Ishikawa (cell line): ENCODE data around the gene UROD.

Experiments
- CEBPB ChIP-seq: IDR thresholded peaks from 2 replicates; pipeline ENCODE4 v1.6.1; 2012
- CREB1 ChIP-seq: IDR thresholded peaks from 2 replicates; pipeline ENCODE4 v1.6.1; 2012; ENCODE audit warnings: low read depth
- EGR1 ChIP-seq: IDR thresholded peaks from 2 replicates; pipeline ENCODE4 v1.6.1; 2012
- EP300 ChIP-seq: IDR thresholded peaks from 2 replicates; pipeline ENCODE4 v1.6.1; 2012; ENCODE audit warnings: borderline replicate concordance
- FOXM1 ChIP-seq: IDR thresholded peaks from 2 replicates; pipeline ENCODE4 v1.6.1; 2012; ENCODE audit warnings: low read depth, borderline replicate concordance
- MAX ChIP-seq: IDR thresholded peaks from 2 replicates; pipeline ENCODE4 v1.6.1; 2012
- NFIC ChIP-seq: IDR thresholded peaks from 2 replicates; pipeline ENCODE4 v1.6.1; 2012
- RAD21 ChIP-seq: IDR thresholded peaks from 2 replicates; pipeline ENCODE4 v1.6.1; 2012; ENCODE audit warnings: low read depth
- REST ChIP-seq: IDR thresholded peaks from 2 replicates; pipeline ENCODE4 v1.6.1; 2012; ENCODE audit warnings: low read depth, mild to moderate bottlenecking
- TAF1 ChIP-seq: IDR thresholded peaks from 2 replicates; pipeline ENCODE4 v1.6.1; 2012; ENCODE audit warnings: low read depth, mild to moderate bottlenecking
- TCF12 ChIP-seq: IDR thresholded peaks from 2 replicates; pipeline ENCODE4 v1.6.1; 2012; ENCODE audit warnings: low read depth
- TEAD4 ChIP-seq: IDR thresholded peaks from 2 replicates; pipeline ENCODE4 v1.6.1; 2012
- USF1 ChIP-seq: IDR thresholded peaks from 2 replicates; pipeline ENCODE4 v1.6.1; 2012
- YY1 ChIP-seq: IDR thresholded peaks from 2 replicates; pipeline ENCODE4 v1.6.1; 2012; ENCODE audit warnings: low read depth
- ZBTB7A ChIP-seq: IDR thresholded peaks from 2 replicates; pipeline ENCODE4 v1.6.1; 2012; ENCODE audit warnings: low read depth

UROD gene

GRCh38 chr1:45002650-45003645 lies 9.1 kb upstream of the UROD start:
- TF ChIP-seq TEAD4 = no peak
- TF ChIP-seq TCF12 = no peak
- no peak for TF ChIP-seq TAF1
- no peak for TF ChIP-seq USF1
- TF ChIP-seq NFIC = no peak
- TF ChIP-seq REST = no peak
- no peak for TF ChIP-seq FOXM1
- no peak for TF ChIP-seq EGR1
- no peak for TF ChIP-seq YY1
- TF ChIP-seq CEBPB = no peak
- TF ChIP-seq MAX = no peak
- no peak for TF ChIP-seq EP300
- TF ChIP-seq CREB1 = no peak
- TF ChIP-seq ZBTB7A = no peak
- no peak for TF ChIP-seq RAD21

- TF ChIP-seq MAX = no peak
- no peak for TF ChIP-seq EGR1
- TF ChIP-seq CREB1 = no peak
- no peak for TF ChIP-seq USF1
- no peak for TF ChIP-seq FOXM1
- no peak for TF ChIP-seq ZBTB7A
- no peak for TF ChIP-seq TEAD4
- no peak for TF ChIP-seq TCF12
- TF ChIP-seq TAF1 = no peak
- no peak for TF ChIP-seq RAD21
- no peak for TF ChIP-seq YY1
- TF ChIP-seq EP300 = no peak
- no peak for TF ChIP-seq CEBPB
- no peak for TF ChIP-seq NFIC
- TF ChIP-seq REST = no peak
Measured at GRCh38 chr1:45003741-45004140, 8.3 kb upstream of the UROD start.

GRCh38 chr1:45004281-45004920 lies 7.7 kb upstream of the UROD start:
- TF ChIP-seq ZBTB7A (no peak), TCF12 (no peak), USF1 (no peak), TEAD4 (no peak), NFIC (no peak)

- no peak for TF ChIP-seq EGR1
Measured at GRCh38 chr1:45005761-45006160, 6.3 kb upstream of the UROD start.

- TF ChIP-seq CEBPB (no peak), MAX (no peak), USF1 (no peak), TAF1 (no peak), FOXM1 (no peak), TCF12 (no peak), ZBTB7A (no peak), TEAD4 (no peak), EP300 (no peak), CREB1 (no peak), RAD21 (no peak)
Measured at GRCh38 chr1:45007311-45007710, 4.7 kb upstream of the UROD start.
